ENCODE results near the gene DYSF.

DYSF gene

DNA sequence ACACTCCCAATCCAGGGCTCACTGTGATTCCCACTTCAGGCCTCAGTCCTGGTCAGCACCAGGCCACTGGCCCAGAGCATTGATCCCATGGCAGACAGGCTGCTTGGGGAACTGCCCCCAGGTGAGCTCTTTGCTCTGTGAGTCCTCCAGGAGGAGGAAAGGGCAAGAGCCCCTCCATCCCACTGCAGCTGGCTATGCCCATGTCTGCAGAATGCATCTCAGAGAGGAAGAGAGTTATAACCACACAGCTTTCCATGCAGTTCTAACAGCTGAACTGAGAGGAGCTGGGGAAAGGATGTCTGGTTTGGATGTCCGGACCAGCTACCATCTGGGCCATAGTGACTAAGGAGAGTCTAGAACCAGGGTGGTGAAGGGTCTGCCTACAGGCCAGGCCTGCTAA, 230.3 kb downstream of the DYSF start:
- DNase-seq: no peak

DNA sequence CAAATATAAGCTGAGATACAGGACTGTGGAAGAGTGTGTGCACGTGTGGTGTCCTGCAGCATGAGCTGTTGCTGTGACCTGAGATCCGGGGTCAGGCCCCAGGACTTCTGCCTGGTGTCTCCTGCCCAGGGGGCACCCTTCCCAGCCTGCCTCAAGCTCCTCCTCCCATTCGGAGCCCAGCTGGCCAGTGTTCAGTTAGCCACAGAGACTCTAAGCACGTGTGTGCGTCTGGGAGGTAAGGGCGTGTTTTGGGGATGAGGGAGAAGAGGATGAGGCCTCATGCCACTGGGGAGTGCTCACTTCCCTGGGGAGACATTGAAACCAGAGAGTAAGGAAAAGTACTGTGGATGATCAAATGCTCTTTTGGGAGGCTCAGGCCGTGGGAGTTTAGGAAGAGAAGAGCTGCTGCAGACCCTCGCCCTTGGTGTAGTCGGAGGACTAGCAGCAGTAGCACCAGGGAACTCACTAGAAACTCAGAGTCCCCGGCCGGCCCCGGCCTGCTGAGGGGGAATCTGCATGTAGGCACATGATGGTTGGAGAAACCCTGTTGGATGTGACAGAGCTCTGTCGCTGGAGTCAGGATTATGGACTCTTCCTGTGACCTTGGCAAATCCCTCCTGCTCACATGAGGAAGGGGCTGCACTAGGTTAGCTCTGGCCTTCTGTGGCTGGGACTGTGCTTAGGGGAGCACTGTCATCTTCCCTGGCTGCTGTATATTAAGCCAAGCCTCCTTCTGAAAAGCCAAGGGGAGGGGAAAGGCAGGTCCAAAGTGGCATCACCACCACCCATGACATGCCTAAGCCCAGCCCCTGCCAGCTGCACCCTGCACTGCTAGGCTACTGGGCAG, 231.1 kb downstream of the DYSF start:
- DNase-seq: no peak

DNA sequence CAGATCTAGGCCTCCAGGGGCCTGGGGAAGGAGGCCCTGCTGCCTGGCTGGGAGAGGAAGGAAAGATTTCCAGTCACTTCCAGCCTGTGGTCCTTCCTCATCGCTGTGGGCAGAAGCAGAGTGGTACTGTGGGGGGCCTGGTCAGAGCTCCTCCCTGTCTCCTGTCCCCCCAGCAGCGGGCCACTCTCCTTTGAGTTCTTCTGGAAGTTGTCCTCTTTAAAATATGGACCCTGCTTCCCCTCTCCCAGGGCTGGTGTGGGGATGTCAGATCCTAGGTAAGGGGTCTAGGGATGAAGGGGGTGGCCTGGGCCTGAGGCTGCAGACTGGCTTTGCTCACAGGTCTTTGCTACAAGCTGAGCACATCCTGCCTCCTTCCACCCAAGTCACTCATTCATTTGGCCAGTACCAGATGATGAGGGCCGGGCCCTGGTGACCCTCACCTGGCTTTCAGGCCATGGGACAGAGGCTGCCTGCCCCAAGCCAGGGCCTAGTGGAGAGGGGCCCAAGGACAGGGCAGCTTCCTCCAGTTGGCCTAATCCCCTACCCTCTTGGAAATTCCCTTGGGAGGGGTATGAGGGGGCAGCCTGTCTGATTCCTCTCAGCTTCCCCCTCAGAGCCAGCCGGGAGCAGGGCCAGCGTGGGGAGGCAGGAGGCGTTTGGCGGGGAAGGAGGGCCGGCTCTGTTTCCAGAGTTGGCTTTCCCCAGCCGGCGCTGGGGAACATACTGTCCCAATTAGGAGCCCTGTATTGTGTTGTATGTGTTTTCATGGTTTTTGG, 231.9 kb downstream of the DYSF start:
- DNase-seq: no peak

DNA sequence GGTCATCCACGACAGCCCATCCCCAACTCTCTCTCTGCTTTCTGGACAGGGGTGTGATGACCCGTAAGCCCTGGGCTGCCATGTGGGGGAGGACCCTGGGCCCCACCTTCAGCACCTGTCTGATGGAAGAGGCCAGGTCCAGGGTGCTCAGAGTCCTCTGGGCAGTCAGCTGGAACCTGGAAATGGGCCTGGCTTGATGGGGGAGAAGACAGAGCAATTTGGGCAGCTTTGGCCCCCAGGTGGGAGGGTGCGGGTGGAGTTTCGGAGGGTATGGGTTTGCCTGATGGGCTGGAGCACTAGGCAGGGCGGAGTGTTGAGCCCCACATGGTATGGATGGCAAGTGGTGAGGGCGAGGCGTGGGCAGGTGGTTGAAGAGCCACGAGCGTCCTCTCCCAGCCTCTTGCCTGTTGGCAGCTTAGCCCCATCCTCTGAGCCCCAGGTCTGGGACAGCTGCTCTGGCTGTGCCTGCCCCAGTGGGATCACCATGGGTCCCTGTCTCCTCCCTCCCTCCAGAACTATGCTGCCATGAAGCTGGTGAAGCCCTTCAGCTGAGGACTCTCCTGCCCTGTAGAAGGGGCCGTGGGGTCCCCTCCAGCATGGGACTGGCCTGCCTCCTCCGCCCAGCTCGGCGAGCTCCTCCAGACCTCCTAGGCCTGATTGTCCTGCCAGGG, 232.7 kb downstream of the DYSF start:
- no peak for DNase-seq

DNA sequence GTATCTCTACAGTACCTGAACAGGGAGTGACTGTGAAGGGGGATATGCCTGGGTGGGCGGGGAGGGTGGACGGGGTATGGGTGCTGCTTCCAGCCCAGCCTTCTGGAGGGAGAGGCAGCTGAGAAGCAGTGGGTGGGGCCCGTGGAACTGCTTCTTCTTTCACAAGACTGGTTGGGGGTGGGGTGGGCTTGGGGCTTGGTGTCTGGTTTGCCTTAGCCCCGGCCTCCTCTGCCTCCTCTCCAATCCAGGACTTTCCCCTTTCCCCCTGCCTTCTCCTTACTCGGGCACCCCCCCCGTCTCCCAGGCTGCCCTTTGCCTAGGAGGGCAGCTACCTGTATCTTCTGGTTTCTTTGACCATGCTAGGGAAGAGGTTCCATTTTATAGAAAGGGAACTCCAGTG, 233.4 kb downstream of the DYSF start:
- DNase-seq: no peak

DNA sequence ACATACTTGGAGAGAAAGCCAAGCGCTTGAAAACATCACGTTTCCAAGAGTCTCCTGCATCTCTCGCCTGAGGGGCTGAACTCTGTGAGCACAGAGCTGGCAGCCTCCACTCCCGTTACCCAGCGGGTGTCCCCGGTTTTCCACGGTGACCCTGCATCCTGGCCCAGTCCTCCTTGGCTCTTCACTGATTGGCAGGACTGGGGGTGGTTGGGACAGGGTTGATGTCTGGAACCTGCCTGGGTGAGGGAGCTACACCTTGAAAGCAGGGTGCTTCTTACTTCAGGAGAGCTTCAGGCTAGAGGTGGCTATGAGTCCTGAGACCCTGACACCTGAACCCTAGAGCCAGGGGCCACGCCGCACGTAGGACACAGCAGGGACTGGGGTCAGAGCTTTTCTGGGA, 234.1 kb downstream of the DYSF start:
- DNase-seq: no peak

DNA sequence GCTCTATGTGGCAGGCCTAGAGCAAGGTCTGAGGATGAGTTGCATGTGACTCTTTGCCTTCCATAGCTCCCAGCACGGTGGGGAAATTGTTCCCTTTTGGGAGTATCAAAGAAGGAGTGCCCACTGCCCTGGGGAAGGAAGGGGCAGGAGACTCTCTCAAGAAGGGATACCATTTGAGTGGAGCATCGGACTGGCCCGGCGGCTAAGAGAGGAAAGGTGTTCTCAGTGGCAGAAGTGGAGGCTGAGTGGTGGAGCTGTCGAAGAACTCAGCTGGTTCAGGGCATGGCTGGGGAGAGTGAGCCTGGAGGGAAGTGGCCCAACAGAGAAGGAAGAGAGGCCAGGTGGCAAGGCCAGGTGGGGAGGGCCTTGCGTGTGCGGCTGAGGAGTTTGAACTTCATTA, 235.2 kb downstream of the DYSF start:
- no peak for DNase-seq

DNA sequence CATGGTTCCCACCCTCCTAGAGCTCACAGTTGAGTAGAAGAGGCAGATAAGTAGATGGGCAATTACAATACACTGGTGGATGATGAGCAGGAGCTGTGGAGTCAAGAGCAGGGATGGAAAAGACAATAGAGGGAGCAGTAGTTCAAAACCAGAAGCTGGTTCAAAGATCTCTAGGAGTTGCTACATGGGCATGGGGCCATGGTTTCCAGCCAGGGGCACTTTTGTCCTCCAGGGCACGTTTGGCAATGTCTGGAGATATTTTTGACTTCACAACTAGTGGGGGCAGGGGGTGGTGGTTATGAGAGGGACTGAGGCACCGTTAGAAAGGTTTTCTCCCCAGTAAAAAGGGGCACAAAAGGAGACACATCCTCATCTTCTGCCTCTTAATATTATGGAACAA, 236.0 kb downstream of the DYSF start:
- DNase-seq: no peak

DNA sequence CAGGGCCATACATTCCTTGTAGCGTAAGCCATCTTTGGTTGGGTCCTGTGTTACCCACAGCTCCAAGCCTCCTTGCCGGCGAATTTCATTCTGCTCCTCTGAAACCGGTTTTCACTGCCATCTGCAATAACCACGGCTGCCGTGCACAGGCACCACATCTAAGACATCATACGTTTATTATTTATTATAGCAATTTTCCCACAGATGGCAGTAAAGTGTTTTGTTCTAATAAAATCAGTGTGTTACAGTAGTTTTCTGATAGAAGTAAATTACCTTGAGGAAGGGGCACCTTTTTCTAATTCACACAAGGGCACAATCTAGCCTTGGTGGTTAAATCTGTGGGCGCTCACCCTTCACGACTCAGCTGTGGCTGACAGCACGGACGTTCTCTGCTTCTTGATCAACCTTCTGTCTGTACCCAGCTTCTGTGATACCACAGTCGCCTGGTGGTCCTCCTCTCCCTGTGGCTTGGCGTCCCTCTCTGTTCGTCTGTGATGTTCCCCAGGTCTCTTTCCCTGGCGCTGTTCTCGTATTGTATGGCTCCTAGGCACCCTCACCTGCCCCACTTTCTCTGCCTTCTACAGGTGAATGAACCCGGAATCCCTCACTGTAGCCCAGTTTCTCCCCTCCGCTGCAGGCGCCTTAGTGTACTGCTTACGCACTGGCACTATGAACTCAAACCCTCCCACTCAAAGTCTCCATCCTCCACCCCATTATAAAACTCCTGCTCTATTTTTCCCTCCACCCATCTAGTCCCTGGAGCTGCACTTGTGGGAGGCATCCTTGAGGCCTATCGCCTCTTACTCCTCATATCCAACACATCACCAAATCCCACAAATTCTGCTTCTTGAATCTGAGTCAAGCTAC, 236.8 kb downstream of the DYSF start:
- DNase-seq: no peak

DNA sequence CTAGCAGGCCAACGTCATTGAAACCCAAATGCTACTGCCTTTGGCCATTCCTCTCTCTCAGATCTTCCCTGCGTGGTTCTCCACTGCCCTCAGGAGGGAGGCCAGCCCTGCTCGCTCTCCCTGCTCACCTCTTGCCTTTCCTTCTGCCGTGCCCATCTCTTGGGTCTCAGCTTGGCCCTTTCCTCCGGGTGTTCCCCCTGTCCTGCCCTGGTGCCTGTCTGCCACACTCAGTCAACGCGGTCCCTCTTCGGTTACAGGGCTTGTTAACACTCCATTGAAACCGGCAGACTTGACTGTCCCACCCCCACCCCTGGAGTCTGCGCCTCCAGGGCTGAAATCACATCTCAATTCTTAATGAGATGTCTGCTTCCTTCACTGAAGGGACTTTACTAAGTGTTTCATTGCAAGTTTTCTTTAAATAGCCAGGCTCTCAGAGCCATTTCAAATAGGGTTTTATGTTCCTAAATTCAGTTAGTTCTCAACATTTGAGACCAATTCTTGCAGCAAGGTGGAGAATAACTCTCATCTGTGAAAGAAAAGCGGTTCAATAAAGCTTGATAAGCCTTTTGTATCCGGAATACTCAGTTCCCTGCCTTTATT, 237.6 kb downstream of the DYSF start:
- no peak for DNase-seq

DNA sequence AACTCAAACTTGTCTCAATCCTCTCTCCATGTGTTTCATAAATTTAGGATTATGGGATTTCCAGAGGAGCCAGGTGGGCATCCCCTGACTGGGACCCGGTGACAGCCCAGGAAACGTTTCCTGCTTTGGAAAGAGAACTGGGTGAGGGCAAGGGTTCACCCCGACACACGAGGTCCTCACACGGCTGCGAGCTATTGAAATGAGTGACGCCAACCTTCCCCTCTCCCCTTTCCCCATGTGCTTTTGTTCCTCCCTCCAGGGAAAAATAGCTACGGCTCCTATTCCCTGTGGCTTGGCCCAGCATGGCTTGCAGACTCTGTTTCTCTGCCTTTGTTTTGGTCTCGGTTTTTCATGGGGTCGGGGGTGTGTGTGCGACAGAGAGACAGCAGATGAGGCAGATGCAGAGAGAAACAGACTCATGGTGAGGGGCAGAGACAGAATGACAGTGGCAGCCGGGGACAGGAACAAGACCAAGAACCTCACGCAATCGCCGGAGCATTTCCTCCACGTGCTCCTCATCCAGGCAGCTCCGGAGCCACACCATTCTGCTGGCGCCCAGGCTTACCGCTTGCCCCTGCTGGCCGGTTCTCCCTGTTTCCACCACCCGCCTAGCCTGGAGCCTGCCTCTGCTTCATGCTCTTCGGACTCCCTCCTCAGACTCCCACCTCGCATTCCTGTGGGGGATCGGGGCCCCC, 238.5 kb downstream of the DYSF start:
- no peak for DNase-seq

DNA sequence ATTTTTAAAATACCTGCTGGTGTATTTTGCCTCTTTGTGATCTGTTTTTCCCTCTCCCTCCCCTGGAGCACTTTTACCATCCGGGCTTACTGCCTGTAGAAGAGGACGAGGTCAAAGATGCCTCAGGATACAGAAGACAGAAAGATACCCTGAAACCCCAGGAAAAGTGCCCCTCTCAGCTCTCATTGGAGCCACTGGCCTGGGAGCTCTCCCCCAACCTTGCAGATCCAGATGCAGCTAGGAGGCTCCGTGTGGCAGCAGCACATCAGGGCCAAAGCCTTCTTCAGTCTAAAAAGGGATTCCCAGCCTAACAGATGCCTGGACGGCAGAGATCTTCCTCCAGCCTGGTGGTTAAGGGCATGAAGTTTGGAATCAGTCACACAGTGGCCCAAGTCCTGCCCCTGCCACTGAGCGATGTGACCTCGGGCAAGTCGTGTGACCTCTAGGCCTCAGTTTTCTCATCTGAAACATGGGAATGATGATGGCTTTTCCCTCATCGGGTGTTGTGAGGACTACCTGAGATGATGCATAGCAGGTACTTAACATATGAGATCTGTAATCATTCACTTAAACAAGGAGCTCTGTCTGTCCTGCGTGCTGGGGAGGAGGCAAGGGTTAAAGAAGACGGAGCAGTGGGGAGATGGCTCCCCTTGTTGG, 239.4 kb downstream of the DYSF start:
- no peak for DNase-seq

DNA sequence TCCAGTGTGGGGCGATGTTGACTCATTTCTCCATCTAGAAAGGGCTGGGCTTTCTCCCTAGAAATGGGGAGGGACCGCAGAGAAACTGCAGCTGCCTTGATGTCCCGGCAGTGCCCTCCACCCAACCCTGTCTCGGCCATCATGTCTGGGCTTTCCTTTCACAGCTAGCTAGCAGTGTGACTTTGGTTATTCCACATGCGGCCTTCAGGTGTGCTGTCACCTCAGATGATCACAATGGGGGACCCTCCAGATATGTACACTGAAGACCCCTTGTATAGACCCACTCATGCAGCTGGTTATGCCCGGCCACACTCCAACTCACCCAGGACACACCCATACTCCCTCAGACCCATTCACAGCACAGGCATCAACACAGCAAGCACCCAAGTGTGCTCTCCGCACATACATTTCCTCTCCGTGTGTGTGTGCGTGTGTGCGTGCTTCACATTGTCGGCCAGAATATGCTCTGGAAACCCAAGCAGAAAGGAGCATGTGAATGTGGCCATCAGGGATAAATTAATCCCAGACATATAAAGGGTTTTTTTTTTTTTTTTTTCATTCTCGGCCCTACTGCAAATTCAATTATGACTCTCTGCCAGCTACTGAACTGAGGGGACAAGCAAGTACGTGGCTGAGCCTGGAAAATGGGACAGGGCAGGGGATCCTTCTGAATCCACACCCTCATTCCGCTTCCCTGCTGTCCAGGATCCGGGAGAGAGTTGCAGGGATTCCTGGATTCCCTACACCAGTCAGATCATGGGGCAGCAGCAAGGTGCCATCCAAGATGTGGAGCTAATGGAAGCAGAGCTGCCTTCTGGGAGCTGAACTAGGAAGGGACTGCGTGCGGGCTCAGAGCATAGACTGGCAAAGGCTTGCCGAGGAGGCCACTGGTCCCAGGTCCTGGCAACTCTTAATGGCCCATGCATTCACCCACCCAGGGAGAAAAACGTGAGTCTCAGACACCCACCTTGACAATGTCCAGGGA, 240.2 kb downstream of the DYSF start:
- DNase-seq: no peak

DNA sequence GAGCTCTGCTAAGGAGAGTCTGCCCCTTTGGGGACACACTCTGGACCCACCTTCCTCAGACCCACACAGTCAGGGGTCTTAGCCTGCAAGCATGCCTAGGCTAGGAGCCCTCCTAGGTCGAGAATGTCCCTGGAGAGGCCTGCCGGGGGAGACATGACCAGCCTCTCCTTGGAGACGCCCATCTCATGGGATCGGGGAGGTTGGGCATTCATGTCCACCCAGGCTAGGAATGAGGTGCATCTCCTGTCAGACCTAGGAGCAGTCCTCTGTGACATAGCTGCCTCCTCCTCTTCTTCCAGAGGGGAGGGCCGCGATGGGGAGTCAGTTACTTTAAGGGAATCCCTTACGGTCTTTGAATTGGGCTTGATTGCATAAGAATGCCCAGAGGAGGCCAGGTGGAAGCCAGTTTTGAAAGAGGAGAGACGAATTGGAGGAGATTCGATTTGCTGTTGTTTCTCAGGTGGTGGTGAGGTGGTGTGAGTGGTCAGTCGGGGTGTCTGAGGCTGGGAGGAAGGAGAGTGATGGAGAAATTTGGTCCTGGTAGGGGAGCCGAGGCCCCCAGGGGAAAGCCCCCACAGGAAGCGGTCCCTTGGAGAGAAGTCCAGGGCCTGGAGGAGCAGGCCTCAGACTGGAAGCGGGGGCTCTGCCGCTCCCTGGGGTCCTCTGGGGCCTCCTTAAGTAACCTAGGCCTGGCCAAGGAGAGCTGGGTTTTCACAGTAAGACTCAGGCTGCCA, 241.3 kb downstream of the DYSF start:
- no peak for DNase-seq

DNA sequence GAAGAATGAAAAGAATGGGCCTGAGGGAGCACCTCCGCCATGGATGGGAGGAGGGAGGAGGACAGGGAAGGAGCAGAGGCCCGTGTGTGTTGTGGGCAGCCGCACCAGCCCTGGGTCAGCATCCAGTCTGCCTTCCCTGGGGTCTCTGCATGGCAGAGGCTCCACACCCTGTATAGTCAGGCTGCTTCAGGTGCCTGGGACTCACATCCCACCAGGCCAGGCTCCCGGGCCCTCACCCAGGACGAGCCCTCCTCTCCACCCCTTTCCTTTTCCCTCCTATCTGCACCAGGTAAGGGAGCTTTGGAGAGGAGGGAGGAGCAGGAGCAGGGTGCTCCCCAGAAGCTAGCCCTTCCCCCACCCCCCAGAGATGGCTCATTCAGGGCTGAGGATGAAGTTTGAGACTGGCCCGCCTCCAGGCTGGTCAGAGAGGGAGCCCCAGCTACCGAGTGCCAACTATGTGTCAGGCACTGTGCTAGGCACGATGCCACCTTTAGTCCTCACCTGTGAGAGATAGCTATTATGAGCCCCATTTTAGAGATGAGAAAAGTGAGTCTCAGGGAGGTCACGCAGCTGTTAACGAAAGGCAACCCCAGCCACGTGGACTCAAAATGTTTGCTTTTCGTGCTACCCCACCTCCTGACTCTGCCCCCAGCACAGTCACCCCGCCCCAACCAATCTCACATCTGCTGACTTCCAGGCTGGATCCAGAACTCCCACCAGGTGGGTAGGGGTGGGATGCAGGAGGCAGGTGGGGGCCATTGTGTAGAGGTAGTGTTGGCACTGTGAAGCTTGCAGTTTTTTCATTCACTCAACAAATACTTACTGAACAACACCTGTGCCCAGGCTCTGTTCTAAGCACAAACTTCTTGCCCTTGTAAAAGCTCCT, 242.1 kb downstream of the DYSF start:
- no peak for DNase-seq

DNA sequence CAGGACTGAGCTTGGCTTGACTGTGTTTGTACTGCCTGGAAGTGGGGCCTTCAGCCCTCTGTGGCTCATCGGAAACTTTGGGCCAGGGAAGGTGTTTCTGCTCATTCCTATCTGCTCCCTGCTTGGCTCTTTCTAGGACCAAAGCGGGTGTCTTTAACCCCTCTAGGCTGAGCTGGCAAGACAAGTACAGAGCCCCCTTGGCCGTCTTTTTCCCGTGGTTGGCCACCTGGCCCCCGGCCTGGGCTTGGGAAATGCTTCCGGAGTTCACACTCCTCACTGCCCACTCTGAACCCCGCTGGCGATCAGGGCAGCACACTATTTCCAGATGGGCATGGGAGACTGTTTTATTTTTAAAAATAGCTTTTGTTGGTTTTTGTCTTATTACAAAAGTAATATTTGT, 243.0 kb downstream of the DYSF start:
- DNase-seq: no peak

DNA sequence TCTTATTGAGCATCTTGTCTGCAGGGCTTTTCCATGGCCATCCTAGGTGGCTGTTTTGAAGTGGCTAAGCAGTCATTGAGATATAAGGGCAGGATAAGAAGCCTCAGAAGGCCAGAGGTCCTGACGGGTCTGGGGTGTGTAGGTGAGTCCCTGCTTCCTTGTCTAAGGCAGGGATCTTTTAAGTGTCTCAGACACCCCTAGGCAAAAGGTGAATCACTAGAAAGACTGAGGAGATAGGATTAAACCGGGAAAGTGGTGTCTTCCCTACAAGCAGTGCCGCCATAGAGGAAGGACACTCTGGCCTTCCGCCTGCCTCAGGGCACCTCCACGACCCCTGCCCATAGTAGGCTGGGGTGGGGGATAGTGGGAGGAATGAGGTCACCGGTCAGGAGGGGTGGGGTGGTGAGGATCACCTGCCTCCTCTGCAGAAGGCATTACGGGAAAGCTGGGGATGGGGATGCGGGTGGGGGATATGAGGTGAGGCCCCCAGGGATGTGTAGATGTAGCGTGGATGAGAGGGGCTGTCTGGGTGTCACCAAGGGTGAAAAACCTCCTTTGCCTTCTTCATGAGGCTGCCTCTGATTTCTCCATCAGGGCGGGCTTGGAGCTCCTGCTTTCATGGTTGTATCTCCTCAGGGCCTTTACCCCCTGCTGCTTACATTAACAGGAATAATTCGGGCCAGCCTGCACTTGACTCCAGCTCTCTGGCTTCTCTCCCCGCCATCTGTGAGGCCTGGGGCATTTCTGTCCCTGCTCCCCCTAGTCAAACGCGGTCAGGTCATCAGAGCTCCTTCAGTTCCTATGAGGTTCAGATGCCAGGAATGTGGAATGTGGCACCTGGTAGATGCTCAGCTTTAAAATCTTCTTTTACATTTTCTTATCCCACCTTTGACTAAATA, 244.0 kb downstream of the DYSF start:
- no peak for DNase-seq
